NT2/D1 (cell line): ENCODE data around the gene PPP6R3.

ENCODE experiments used
- SUZ12 ChIP-seq: IDR thresholded peaks from 2 replicates; pipeline ENCODE4 v1.6.1; 2011; ENCODE audit not compliant: insufficient read length, insufficient read depth; ENCODE audit errors: extremely low read depth
- YY1 ChIP-seq: IDR thresholded peaks from 2 replicates; pipeline ENCODE4 v1.6.1; 2011; ENCODE audit not compliant: insufficient read length, insufficient read depth
- ZNF274 ChIP-seq: IDR thresholded peaks from 2 replicates; pipeline ENCODE4 v1.6.1; 2011; ENCODE audit warnings: mild to moderate bottlenecking, low read depth, low read length

DNA sequence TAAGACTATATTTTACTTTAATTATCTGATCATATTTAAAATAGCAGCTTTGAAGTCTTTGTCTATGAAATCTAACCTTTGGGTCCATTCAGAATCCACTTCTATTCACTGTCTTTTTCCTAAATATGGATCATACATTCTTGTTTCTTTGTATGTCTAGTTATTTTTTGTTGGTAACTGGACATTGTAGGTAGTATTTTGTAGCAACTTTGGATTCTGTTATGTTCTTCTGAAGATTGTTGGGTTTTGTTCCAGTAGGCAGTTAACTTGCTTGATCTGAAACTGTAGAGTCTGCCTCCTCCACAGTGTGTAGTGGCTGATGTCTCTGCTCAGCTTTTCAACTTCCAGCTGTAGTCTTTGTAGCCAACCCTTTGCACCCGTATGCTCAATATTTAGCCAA is 186.3 kb downstream of the PPP6R3 start:
- TF ChIP-seq ZNF274 (no peak), SUZ12 (no peak), YY1 (no peak)
